Fibroblast of gingiva (primary cell): ENCODE data around the gene CPA3.
A peak's percentile ranks its signal among the peaks of the same experiment; 100 is the strongest.

Source experiments
- DNase-seq: peaks from one replicate; pipeline ENCODE4 v3.0.0-alpha.2; 2011; ENCODE audit warnings: low read depth

The CPA3 gene, protein sequence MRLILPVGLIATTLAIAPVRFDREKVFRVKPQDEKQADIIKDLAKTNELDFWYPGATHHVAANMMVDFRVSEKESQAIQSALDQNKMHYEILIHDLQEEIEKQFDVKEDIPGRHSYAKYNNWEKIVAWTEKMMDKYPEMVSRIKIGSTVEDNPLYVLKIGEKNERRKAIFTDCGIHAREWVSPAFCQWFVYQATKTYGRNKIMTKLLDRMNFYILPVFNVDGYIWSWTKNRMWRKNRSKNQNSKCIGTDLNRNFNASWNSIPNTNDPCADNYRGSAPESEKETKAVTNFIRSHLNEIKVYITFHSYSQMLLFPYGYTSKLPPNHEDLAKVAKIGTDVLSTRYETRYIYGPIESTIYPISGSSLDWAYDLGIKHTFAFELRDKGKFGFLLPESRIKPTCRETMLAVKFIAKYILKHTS

DNA sequence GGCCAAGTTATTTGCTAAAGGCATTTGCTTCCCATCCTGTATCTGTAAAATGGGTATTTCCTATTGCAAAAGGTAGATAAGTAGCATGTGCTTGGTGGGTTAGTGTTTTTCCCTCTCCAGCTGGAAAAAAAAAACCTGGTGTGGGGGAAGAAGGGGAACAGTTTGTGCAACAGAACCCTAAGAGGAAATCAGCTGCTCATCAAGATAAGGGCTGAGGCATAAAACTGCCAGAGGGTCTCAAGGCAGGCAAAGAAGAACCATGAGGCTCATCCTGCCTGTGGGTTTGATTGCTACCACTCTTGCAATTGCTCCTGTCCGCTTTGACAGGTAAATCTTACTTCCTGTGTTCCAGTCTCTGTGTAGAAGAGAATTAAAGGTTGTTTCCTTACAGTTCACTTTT is at the start of gene CPA3:
Gene CPA3, plus strand, starts transcription at position 248 of the 400 bp plus-strand sequence. Its CDS starts 12 bp downstream, at position 260.
- no peak for DNase-seq

DNA sequence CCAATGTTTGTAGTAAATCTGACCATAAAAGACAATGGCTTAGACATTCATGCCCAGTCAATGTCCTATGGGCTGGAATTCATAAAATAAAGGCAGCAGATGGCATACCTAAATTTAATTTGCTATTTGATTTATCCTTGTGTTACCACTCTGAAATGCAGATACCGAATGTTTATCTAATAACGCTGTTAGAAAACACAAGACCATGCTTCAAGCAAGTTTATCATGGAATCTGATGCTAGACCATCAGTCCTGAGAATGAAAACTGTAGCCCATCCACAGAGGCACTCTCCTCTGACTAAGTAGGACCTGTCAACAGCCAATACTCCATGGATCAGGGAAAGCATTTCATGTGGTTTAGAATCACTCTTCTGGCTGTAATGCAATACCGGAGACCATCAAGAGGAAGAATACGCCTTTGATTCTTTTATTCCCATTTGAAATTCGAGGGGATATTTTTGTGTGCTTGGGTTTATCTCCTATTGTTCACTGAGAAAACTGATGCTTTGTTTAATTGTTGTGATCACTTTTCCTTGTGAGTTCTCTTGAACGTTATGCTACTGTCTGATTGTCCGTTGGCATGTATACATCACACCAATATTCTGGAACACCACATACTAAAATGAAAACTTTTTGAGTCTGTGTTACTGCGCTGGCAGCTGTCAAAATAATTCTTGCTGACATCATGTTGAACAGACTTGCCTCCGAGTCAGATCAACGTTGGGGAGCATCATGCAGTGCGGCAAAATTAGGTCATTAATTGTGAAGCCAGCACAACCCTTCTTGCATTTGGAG is 49.6 kb upstream of the CPA3 start:
- no peak for DNase-seq

DNA sequence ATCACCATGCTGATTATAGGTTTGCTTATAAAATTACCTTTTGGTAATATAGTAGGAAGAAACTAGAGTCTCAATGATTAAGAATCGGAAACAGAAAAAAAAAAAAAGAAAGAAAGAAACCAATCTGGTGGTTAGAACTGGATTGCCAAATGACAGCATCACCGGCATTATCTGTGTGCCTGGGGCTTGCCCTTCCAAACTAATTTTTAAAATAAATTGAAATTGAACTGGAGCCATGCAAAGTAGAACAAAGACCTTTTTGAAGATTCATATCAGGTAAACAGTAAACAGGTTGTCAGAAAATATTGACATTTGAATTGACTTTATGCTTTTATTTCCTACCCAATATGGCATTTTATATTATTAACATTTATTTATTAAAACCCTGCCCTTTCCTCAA is 48.7 kb upstream of the CPA3 start:
- no peak for DNase-seq

DNA sequence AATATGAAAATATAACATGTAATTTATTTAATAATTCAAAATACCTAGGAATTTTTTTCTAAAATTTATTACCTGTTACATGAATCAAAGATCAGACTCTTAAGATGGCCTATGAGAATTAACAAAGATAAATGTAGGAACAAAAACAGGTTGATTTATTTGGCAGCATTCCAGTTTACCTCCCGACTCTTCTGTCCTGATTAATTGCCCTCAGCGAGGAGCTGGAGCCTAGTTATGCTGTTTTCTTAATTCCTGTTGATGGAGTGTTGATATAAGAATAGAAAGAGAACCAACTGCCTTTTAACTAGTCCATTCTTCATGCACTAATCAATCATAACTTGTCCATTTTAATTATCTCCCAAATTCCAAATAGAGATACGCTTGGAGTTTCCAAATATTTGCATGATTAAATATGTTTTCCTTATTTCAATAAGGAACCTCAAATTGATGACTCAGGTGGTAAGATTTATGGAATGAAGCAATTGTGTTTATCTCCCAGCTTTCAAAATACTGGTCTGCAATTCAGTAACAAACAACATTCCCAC is 48.0 kb upstream of the CPA3 start:
- DNase-seq, result no peak

DNA sequence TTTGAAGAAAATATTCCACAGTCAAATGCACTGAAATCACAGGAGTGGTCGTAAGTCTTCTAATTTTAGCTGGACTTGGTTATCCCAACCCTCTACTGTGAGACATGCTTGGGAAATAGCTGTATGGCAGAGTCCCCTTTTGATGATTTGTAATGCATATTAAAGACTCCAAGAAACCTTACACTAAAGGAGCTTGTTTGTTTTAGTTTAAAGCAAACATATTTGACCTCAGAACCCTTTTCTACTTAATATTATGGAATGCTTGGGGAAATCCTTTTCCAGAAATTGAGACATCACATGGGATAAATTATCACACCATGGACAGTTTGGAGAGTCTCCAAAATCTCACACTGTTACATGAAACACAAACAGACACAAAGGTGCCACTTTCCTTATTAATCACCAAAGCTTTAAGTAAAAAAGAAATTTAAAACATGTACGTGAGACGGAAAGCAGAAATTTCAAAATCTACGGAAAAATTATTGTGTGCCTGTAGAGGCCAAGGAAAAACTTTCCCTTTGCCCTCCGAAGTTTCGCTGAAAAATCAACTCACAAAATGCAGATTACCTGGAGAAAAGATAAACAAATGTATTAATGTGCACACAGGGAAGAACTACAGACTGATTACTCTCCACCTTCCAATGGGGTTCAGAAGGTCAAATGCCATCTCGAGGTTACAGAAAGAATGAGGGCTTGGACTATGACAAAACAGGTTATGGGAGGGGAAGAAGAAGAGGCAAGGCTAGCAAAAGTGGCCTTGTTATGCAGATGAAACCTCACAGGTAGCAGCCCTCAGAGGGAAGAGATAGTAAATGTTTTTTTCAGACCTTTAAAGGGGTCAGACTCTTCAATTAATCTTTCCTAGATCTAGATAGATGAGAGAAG is 44.5 kb upstream of the CPA3 start:
- peak; percentile 48 for DNase-seq

DNA sequence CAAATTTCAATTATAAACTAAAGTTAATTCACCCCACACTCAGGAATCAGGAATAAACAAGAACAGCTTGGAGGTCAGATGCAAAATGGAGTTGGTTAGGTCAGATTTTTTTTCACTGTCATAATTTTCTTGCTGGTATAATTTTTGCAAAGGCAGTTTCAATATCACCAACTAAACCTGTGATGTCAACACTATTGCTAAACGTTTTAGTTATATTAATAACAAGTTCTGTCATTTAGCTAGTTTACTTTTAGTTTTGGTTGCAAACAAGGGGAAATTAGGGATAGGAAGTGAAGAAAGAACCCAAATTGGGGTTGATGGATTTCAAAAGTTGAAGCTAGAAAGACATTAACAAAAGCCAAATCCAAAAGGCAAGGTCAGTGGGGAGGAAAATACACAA is 42.1 kb upstream of the CPA3 start:
- DNase-seq, result no peak

DNA sequence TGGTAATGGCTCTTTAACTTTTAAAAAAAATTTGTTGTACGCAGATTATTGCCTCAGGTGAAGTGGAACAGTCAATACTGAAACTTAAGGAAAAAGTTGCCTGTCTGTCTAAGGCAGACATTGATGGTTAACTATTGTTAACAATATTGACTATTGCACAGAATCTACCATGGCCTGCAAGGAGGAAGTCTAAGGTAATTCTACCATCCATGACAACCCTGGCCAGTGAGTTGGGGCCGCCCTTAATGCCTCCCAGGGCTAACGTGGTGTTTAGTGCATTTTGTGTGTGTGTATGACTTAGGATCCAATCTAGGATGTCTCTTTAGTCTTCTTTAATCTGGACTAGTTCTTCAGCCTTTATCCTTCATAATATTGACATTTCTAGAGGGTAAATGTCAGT is 39.6 kb upstream of the CPA3 start:
- DNase-seq, result no peak

DNA sequence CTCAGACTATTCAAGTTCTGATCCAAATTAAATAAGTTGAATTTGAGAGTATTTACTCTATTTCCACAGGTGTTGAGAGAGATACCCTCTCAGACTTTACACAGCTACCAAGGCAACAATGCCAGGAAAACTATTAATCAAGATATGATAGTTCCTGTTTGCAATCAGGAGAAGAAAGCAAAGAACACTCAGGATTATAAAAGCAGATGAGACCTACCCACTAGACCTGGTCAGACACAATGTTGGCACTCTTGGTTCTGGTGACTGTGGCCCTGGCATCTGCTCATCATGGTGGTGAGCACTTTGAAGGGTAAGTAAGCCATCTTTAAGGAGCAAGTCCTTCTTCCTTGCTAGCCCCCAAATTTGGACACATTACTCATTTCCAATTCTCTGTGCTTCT is 37.5 kb upstream of the CPA3 start, which contains the start of gene CPB1:
Gene CPB1, plus strand, starts transcription at position 227 of the 400 bp plus-strand sequence. Its CDS starts 13 bp downstream, at position 240.
- DNase-seq, result no peak

DNA sequence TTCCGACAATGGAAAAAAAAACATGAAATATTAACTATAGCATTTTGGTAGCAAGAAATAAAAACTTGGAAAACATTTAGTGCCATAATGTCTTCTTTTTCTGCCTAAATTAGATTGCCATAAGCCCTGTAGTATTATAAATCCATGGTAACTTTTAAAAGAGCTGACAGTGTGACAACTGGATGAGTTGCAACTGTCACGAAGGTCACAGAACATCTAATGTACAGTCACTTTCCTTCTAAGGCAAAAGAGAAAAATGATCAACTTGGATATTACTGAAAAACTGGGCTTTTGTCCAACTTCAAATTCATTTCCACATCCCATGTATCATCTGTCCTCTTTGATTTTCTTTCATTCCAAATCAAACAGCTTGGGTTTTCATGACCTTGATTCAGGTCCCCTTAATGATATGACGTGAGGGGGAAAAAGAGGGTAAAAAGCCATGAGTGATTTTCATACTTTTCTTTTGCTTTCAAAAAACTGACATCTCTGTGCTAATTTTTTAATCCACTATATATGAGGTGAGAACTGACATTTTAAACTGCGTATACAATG is 36.9 kb upstream of the CPA3 start:
- DNase-seq, result peak; percentile 27

DNA sequence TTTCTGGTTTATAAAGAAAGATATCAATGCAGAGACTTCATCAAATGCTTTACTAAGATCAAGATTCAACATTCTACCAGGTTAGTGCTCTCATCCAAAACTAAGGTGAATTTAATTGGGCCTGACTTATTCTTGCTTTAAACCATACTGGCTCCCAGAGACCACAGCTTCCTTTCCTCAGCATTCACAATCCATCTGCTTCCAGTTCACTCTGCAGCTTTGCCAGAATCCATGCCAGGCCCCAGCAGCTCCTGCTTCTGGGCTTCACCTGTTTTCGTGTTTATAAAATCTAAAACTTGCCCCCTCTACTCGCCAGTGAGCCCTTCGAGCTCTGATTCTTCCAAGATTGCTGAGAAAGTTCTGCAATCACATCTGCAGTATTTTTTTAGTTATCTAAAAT is 35.2 kb upstream of the CPA3 start:
- DNase-seq, result no peak

DNA sequence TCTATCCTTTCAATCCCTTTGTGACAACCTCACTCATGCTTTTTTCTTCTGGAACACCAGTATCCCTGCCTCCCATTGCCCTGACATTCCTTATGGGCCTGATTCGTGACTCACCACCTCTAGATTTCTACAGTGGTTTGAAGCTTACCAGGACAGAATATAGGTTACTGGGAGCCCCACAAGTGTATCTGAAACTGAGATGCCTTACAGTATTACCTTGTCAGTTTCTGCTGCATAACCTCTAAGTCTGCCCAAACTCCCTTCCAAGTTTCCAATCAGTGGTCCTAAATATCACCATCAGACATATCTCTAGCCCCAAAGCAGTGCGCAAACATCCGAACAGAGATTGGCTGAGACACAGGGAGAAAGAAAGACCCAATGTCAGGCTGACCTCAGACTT is 31.9 kb upstream of the CPA3 start:
- no peak for DNase-seq

DNA sequence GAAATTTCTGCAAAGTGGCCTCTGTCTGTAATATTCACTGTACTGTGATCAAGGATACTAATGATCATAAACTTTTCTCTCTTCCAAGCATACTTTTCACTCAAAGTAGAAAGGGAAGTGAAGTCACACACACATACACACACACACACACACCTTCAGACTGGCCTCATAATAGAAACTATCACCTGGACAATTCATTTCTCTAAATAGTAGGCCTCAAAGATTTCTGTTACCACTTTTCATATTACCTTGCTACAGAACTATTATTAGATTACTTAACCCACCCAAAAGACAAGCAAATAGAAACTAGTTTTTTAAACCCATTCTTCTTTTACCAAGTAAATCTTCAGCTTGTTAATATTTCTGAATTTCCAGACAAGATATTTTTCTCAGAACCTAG is 25.3 kb upstream of the CPA3 start:
- DNase-seq, result no peak

DNA sequence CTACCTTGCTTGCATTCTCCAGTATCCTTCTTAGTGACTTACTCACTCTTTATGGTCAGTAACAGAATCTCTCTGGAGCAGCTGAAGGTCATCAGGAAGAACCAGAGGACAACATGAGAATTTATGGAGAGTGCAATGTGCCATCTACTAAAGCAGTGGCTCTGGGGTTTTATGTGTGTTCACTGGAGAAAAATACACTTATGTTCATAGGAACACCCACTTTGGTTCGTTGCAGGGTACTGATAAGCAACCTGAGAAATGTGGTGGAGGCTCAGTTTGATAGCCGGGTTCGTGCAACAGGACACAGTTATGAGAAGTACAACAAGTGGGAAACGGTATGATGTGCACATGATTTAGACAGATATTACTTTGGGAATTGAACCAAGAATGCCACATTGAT is 24.6 kb upstream of the CPA3 start:
- no peak for DNase-seq

DNA sequence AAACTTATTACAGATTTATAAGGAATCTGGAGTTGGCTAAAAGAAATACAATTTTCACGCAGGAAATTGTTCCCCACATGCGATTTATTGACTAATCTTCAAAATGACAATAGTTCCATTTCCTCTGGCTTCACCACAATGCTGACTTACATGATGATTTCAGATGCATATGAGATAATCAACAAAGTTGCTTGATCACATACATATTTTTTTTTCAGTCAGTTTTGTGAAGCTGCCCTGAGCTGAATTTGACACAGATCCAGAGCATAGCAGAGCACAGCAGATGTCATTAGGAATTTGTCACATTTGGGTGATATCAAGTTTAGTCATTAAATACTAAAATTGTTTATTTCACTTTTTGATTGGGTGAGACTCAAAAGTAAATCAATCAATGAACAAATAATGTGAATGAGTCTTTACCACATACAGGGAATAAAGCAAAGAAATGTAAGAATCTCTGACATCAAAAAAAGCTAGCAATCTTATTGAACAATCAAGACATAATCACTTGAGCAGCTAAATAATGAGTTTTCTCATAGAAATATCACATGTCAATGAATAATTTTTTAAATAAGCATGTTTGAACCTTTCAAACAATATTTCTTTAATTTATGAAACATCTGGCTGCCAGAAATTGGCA is 19.2 kb upstream of the CPA3 start:
- DNase-seq, result no peak

DNA sequence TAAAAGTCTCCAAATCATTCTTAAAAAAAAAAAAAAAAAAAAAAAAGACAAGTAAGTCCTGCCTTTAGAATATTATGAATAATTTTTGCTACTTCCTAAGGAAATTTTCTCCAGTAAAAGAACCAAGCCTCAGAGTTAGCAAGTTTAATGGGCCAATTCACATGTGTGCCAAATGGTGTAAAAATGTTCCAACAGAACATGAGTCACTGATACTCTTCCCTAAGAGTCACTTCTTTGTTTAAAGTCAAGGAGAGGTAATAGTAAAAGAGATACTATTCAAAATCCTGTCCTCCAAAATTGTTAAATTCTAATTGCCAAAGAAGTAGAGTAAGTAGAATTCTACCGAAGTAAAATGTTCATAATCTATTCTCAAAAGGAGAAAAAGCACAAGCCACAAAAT is 17.7 kb upstream of the CPA3 start:
- DNase-seq, result peak; percentile 33

DNA sequence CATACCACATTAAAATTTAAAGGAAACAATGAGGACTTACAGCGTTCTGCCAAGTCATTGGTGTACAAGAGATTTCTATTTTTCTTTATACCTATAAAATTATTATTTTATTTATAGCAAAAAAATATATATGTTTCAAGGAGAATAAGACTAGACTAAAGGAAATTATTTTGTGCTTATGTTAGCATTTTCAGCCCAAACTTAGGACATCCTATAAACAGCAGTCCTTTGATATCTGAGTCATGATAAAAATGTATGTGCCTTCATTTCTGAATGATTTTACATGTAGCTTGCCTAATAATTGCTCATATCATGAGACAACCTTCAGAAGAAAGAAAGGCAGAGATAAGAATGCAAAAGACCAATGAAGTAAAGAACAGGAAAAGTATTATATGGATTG is 16.7 kb upstream of the CPA3 start:
- DNase-seq, result no peak

DNA sequence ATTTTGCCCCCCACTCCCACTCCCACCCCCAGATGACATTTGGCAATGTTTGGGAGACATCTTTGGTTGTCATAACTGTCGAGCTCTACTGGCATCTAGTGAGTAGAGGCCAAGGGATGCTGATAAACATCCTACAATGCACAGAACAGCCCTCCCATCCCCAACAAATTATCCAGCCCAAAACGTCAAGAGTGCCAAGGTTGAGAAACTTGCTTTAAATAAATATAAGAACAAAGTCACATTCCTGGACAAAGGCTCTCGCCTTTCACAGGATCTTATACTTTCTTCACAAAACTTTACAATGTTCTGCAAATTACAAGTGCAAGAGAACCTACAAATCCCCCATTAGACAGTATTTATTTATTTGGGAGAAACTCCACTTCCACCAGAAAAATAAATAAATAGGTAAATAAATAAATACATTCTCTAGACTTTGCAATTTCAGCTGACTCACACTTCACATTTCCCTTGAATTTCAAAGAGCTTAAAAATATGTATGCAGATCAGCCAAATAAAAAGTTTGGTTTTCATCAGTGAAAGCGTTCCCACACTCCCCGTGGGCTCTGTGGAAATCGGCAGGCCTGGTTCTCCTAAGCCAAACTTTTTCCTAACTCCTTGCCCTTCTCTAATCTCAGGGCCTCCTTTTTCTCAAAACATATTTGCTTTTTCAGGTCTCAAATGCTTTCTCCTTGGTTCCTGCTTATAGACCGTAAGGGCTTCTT is 12.7 kb upstream of the CPA3 start:
- peak; percentile 80 for DNase-seq

DNA sequence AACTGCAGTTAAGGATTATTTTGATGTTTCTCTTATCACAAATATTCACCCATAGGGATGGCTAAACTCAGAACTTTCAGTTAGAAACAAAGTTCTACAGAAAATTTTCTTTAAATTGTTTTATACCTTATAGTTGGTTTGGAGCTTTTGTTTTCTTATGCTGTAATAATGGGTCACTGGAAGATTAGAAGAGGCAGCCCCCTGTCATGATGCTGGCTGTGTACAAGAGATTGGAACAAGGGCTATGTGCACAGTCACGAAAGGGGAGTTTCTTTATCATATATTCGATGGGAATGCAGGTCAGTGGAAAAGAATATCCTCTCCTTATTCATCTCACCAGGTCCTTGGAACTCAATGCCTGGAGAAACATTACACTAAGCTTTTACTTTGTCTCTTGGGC is 12.0 kb upstream of the CPA3 start:
- no peak for DNase-seq

DNA sequence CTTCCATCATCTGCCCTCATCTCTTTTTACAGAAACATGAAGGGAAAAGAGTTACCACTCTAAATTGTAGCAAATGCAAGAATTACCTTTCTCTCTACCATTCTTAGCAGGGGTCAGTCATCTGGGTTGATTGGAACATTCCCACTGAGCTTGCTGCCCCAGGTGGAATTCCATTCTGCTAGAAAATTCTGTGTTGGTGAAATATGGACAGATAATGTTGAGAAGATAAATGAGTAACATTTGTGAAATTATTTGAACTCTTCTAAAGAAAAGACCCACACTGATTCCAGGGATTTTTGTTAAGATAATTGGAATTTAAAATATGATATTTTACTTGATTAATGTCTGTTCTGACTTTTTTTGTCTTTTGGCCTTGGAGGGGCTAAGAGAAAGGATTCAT is 11.0 kb upstream of the CPA3 start:
- no peak for DNase-seq

DNA sequence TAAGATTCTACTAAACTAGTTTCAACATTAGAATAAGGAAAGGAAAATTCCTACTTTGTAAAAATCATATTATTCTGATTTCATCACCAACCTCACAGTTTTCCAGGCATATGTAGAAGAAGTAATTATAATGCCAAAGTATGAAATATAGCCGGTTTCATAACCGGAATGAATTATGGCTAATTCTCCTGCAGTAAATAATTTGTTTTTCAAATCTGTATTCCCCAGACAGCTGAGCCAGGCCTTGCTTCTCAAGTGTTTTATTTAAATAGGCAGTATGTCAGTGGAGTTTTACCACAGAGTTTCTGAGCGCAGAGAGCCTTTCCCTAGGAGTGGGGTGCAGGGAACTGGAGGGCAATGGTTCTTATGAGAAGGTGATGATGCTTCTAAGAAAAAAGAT is 8.7 kb upstream of the CPA3 start:
- peak; percentile 57 for DNase-seq

DNA sequence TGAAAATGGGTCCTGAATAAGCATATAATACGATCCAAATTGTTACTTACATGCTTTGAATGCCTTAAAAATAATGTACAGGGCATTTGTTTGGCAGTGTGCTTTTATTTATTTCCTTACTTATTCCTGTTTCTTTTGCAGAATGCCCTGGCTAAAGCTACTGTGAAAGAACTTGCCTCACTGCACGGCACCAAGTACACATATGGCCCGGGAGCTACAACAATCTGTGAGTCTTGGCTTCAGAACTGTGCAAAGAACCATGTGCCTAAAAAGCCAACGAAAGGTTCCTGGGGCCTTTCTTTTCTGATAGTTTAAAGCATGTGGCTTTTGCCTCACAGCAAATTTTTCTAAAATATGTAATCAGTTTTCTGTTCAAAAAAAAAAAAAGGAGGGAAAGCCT is 7.8 kb upstream of the CPA3 start:
- no peak for DNase-seq
